Measurements from ENCODE around the gene PPP2R2D.

DNA sequence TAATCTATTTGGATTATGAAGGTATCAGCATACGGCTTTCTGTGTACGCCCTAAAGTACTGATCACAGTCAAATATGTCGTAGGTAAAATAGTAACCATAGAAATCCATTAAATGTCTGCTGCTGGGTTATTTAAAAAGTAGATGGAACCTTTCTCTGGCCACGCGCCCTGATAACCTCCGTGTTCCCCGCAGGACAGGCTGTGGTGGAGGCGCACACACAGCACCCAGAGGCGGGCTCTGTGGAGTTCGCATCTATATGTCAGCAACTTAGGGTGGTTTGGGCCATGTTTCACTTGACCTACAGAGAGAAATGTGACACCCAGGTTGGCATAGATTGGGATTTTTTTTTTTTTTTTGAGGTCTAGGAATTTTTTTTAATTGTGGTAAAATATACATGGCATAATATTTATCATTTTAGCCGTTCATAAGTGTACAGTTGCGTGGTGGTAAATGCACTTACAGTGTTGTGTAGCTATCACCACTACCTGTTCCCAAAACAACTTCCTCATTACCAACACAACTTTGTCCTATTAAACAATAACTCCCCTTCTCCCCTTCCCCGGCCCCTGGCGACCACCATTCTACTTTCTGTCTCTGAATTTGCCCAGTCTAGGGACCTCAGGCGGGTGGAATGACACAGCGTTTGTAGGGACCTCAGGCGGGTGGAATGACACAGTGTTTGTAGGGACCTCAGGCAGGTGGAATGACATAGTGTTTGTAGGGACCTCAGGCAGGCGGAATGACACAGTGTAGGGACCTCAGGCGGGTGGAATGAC lies 15.4 kb downstream of the PPP2R2D start:
- TF ChIP-seq, protein P1, sequence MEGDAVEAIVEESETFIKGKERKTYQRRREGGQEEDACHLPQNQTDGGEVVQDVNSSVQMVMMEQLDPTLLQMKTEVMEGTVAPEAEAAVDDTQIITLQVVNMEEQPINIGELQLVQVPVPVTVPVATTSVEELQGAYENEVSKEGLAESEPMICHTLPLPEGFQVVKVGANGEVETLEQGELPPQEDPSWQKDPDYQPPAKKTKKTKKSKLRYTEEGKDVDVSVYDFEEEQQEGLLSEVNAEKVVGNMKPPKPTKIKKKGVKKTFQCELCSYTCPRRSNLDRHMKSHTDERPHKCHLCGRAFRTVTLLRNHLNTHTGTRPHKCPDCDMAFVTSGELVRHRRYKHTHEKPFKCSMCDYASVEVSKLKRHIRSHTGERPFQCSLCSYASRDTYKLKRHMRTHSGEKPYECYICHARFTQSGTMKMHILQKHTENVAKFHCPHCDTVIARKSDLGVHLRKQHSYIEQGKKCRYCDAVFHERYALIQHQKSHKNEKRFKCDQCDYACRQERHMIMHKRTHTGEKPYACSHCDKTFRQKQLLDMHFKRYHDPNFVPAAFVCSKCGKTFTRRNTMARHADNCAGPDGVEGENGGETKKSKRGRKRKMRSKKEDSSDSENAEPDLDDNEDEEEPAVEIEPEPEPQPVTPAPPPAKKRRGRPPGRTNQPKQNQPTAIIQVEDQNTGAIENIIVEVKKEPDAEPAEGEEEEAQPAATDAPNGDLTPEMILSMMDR (IDR thresholded peaks at IDR 0.05) = no peak
- TF ChIP-seq ZFX (IDR thresholded peaks at IDR 0.05; ENCODE audit: borderline replicate concordance) = no peak

Data from 22Rv1 (cell line).